ENCODE data around the gene GGT6. TPM values are rescaled to one million over a fixed set of nuclear protein-coding genes. Genes with fewer than 3 reads are reported as not detected.

The GGT6 gene
- total and polyA plus RNA-seq, 2 experiments from 2014 or later, result not detected

DNA sequence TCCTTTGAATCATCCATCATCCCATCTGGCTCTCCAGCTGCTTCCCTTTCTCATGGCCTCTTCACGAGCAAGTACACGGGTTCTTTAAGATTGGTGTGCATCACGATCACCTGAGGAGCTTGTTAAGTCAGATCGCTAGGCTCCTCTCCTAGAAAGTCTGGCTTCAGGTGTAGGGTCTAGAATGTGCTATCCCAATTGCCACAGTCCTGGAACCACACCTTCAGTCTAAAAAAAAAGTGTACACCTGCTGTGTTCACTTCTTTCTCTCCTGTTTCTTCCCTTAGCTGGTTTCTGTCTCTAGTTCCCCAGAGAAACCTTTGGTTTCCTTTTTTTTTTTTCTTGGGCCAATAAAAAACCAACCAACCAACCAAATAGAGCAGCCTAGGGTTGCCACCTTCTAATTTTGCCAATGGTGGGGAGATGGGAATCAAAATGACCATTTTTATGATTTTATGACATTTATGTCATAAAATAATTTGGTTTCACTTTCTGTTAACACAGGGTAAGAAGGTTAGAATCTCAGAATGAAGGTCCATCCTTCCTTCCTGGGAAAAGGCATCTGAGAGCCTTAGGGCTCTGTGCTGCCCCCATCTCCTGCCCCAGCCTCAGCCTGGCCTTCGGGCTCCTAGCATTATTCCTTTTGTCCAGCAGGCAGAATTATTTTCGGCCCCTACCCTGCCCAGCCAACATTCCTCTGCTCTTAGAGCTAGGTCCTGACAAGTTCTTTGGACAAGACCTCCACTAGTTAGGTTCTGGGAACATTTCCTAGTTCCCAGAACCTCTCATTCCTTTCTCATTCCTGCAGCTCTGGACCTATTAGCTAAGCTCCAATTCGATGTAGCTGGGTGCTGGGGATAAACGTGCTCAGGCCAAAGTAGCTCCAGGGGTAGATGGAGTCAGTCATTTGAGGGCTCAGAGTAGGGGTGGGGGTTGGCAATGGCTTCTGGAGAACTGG, 1.9 kb upstream of the GGT6 start:
- no peak for TF ChIP-seq CTCF (IDR thresholded peaks at IDR 0.05; ENCODE audit: low read depth, low read length)
- no peak overlapping the region for H3K4me3 ChIP-seq
- no peaks in the 10 kb centered on the region for H3K4me1 ChIP-seq (ENCODE audit: low read depth)
- no peaks in the 10 kb centered on the region for H3K9me3 ChIP-seq (ENCODE audit: low read depth)
- no peaks in the 10 kb centered on the region for H3K36me3 ChIP-seq
- no peaks in the 10 kb centered on the region for H3K27me3 ChIP-seq
- no peak for DNase-seq (ENCODE audit: low read depth in 1 of 2, low spot score in 1 of 2)
- no peak overlapping the region for H3K27ac ChIP-seq

- Histone ChIP-seq H3K36me3 (no peaks in the 10 kb centered on the region), H3K27me3 (no peaks in the 10 kb centered on the region), H3K9me3 (ENCODE audit: low read depth) (no peaks in the 10 kb centered on the region), H3K4me1 (ENCODE audit: low read depth) (no peaks in the 10 kb centered on the region), H3K4me3 (no peak overlapping the region), H3K27ac (no peak overlapping the region)
- peak; percentile 33 for TF ChIP-seq CTCF (IDR thresholded peaks at IDR 0.05; ENCODE audit: low read depth, low read length)
- peak; percentile 36 to 71 for DNase-seq (ENCODE audit: low read depth in 1 of 2, low spot score in 1 of 2)
Observed at GRCh38 chr17:4560837-4561256, 470 bp upstream of the GGT6 start.

DNA sequence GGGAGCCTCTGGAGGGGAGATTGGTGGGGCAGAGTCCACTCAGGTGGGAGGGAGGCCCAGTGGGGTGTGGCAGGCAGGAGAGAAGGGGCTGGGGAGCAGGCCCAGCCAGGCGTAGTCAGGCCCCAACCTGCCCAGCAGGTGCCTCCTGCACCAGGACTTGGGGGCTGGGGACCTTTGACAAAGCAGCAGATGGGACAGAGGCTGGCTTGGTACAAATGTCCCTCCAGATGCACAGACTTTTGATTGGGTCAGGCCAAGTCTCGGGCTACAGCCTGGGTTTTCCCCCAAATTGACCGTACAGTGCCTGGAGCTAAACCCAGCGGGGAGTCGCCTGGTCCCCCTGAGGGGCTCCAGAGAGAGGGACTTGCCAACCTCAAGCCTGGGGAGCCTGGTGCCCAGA, 411 bp downstream of the GGT6 start:
- H3K27me3 ChIP-seq, result no peaks in the 10 kb centered on the region
- no peak overlapping the region for H3K4me3 ChIP-seq
- no peak for TF ChIP-seq CTCF (IDR thresholded peaks at IDR 0.05; ENCODE audit: low read depth, low read length)
- H3K4me1 ChIP-seq (ENCODE audit: low read depth), result no peaks in the 10 kb centered on the region
- no peak for DNase-seq (ENCODE audit: low read depth in 1 of 2, low spot score in 1 of 2)
- no peaks in the 10 kb centered on the region for H3K36me3 ChIP-seq
- H3K27ac ChIP-seq, result no peak overlapping the region
- no peaks in the 10 kb centered on the region for H3K9me3 ChIP-seq (ENCODE audit: low read depth)

DNA sequence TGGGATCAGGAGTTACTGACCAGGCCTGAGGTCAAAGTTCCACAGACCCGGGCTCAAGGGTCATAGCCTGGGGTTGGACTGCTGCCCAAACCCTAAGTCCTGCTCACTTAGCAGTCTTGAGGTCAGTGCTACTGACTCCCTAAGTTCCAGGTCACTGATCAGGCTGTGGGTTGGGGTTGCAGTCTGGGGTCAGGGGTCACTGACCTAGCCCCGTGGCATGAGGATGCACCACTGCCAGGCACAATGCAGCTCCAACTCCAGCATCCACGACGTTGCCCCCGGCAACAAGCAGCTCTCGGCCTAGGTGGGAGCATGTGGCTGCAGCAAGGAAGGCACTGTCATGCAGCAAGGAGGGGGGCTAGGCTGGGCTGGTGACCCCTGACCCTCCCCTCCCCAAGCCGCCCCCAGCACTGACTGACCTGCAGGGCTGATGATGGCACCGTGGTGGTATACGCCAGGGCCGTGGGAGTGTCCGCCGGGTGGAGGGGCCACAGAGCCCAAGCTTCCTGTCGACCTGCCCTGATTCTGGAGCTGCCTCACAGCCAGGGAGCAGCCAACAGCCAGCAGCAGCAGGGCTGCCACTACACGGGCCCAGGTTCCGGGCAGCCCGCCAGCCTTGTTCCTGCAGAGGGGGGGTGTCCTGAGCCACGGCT, 1.1 kb downstream of the GGT6 start:
- no peaks in the 10 kb centered on the region for H3K27me3 ChIP-seq
- H3K36me3 ChIP-seq, result no peaks in the 10 kb centered on the region
- DNase-seq (ENCODE audit: low read depth in 1 of 2, low spot score in 1 of 2), result no peak
- TF ChIP-seq CTCF (IDR thresholded peaks at IDR 0.05; ENCODE audit: low read depth, low read length), result no peak
- no peak overlapping the region for H3K27ac ChIP-seq
- H3K4me3 ChIP-seq, result no peak overlapping the region
- no peaks in the 10 kb centered on the region for H3K9me3 ChIP-seq (ENCODE audit: low read depth)
- H3K4me1 ChIP-seq (ENCODE audit: low read depth), result peaks cover 5% of the 10 kb centered on the region

GRCh38 chr17:4558347-4558971, 1.9 kb downstream of the GGT6 start:
- no peak for DNase-seq (ENCODE audit: low read depth in 1 of 2, low spot score in 1 of 2)
- peaks cover 5% of the 10 kb centered on the region for H3K4me1 ChIP-seq (ENCODE audit: low read depth)
- H3K27me3 ChIP-seq, result no peaks in the 10 kb centered on the region
- H3K9me3 ChIP-seq (ENCODE audit: low read depth), result no peaks in the 10 kb centered on the region
- no peak for TF ChIP-seq CTCF (IDR thresholded peaks at IDR 0.05; ENCODE audit: low read depth, low read length)
- no peak overlapping the region for H3K4me3 ChIP-seq
- no peaks in the 10 kb centered on the region for H3K36me3 ChIP-seq
- H3K27ac ChIP-seq, result no peak overlapping the region

All from cardiac muscle cell (in vitro differentiated cells and primary cell).